Measurements from ENCODE around the gene CNTN6. TPM values are rescaled to one million over a fixed set of nuclear protein-coding genes. Genes with fewer than 3 reads are reported as not detected.

The CNTN6 gene
- total and polyA plus RNA-seq, 9 donors, result 0.04 to 0.43 (median 0.23) TPM; not detected in 6

GRCh38 chr3:1087066-1087560 is 5.7 kb upstream of the CNTN6 start:
- H3K9me3 ChIP-seq, result no peaks in the 10 kb centered on the region
- H3K36me3 ChIP-seq, result no peaks in the 10 kb centered on the region
- intact Hi-C loops (cut with DNase I), result no loop called here
- DNase-seq, result peak in 2 of 5 donors; percentile 6 to 36
- H3K4me1 ChIP-seq (ENCODE audit: insufficient read depth), result no peaks in the 10 kb centered on the region
- H3K4me3 ChIP-seq, result no peak overlapping the region
- 6 to 16% (median 14%) methylated on average over 3 of the region's 3 CpGs for WGBS, 3 donors
- no peak overlapping the region for H3K27ac ChIP-seq
- H3K27me3 ChIP-seq, result no peaks in the 10 kb centered on the region
- TF ChIP-seq EP300 (IDR thresholded peaks at IDR 0.05) (no peak), POLR2A (IDR thresholded peaks at IDR 0.05) (no peak), CTCF (IDR thresholded peaks at IDR 0.05) (no peak)

- no peak overlapping the region for H3K4me3 ChIP-seq
- no peak for DNase-seq
- H3K9me3 ChIP-seq, result no peaks in the 10 kb centered on the region
- no peaks in the 10 kb centered on the region for H3K36me3 ChIP-seq
- WGBS, 3 donors, result 80 to 90% (median 83%) methylated on average over 1 of the region's 1 CpG
- TF ChIP-seq CTCF (IDR thresholded peaks at IDR 0.05), result no peak
- no peak for TF ChIP-seq EP300 (IDR thresholded peaks at IDR 0.05)
- no peak for TF ChIP-seq POLR2A (IDR thresholded peaks at IDR 0.05)
- no peak overlapping the region for H3K27ac ChIP-seq
- H3K4me1 ChIP-seq (ENCODE audit: insufficient read depth), result no peaks in the 10 kb centered on the region
- no peaks in the 10 kb centered on the region for H3K27me3 ChIP-seq
- intact Hi-C loops (cut with DNase I), result no loop called here
Measured at GRCh38 chr3:1088503-1088902, 4.3 kb upstream of the CNTN6 start.

GRCh38 chr3:1091286-1091685 is 1.5 kb upstream of the CNTN6 start:
- 42 to 80% (median 51%) methylated on average over 1 of the region's 1 CpG for WGBS, 3 donors
- TF ChIP-seq POLR2A (IDR thresholded peaks at IDR 0.05), result no peak
- TF ChIP-seq EP300 (IDR thresholded peaks at IDR 0.05), result no peak
- no peak for TF ChIP-seq CTCF (IDR thresholded peaks at IDR 0.05)
- no peak overlapping the region for H3K4me3 ChIP-seq
- H3K4me1 ChIP-seq (ENCODE audit: insufficient read depth), result no peaks in the 10 kb centered on the region
- H3K27ac ChIP-seq, result no peak overlapping the region
- intact Hi-C loops (cut with DNase I), result no loop called here
- H3K9me3 ChIP-seq, result no peaks in the 10 kb centered on the region
- DNase-seq, result no peak
- H3K27me3 ChIP-seq, result no peaks in the 10 kb centered on the region
- H3K36me3 ChIP-seq, result no peaks in the 10 kb centered on the region

GRCh38 chr3:1092061-1092460 is 763 bp upstream of the CNTN6 start:
- no peak for DNase-seq
- no peak for TF ChIP-seq EP300 (IDR thresholded peaks at IDR 0.05)
- no peak for TF ChIP-seq POLR2A (IDR thresholded peaks at IDR 0.05)
- Histone ChIP-seq H3K27me3 (no peaks in the 10 kb centered on the region), H3K27ac (no peak overlapping the region), H3K36me3 (no peaks in the 10 kb centered on the region), H3K9me3 (no peaks in the 10 kb centered on the region), H3K4me3 (no peak overlapping the region), H3K4me1 (ENCODE audit: insufficient read depth) (no peaks in the 10 kb centered on the region)
- 57 to 69% (median 58%) methylated on average over 2 of the region's 2 CpGs for whole genome bisulfite sequencing, 3 donors
- intact Hi-C loops (cut with DNase I), result no loop called here

GRCh38 chr3:1093217-1093616 is 393 bp downstream of the CNTN6 start:
- H3K27me3 ChIP-seq, result no peaks in the 10 kb centered on the region
- H3K4me1 ChIP-seq (ENCODE audit: insufficient read depth), result no peaks in the 10 kb centered on the region
- no peak overlapping the region for H3K4me3 ChIP-seq
- no peaks in the 10 kb centered on the region for H3K9me3 ChIP-seq
- no peak for TF ChIP-seq CTCF (IDR thresholded peaks at IDR 0.05)
- no peak for TF ChIP-seq EP300 (IDR thresholded peaks at IDR 0.05)
- TF ChIP-seq POLR2A (IDR thresholded peaks at IDR 0.05), result no peak
- intact Hi-C loops (cut with DNase I), result no loop called here
- 48 to 57% (median 53%) methylated on average over 6 of the region's 6 CpGs for WGBS, 3 donors
- no peak overlapping the region for H3K27ac ChIP-seq
- no peaks in the 10 kb centered on the region for H3K36me3 ChIP-seq
- DNase-seq, result no peak

All from ovary (tissue), 9 donors.